Activated naive CD4-positive, alpha-beta T cell treated with Interleukin-2 at 50 U/mL for 16 hours (primary cell): ENCODE measurements around the gene FAM149A.

Source experiments
- DNase-seq: peaks from one replicate; pipeline ENCODE4 v3.0.0-alpha.2; 2020

Gene FAM149A

GRCh38 chr4:186104114-186104889 lies at the start of gene FAM149A:
FAM149A (plus strand) TSS chr4:186104704.
- peak; percentile 55 for DNase-seq

GRCh38 chr4:186058253-186058979 lies 46.1 kb upstream of the FAM149A start:
- no peak for DNase-seq

GRCh38 chr4:186058980-186059316 lies 45.6 kb upstream of the FAM149A start:
- DNase-seq, result no peak

GRCh38 chr4:186061921-186062320 lies 42.6 kb upstream of the FAM149A start:
- DNase-seq, result no peak

- peak; percentile 18 for DNase-seq
Measured at GRCh38 chr4:186067757-186068385, 36.6 kb upstream of the FAM149A start.

GRCh38 chr4:186068581-186069348 lies 35.7 kb upstream of the FAM149A start, which contains the start of gene TLR3:
TLR3 (plus strand) TSS chr4:186069156; CDS start chr4:186076620, 7,464 bp downstream.
- no peak for DNase-seq

- no peak for DNase-seq
Measured at GRCh38 chr4:186069729-186070128, 34.8 kb upstream of the FAM149A start.

- DNase-seq, result no peak
Measured at GRCh38 chr4:186072516-186072915, 32.0 kb upstream of the FAM149A start.

- DNase-seq, result no peak
Measured at GRCh38 chr4:186074189-186074588, 30.3 kb upstream of the FAM149A start.

- no peak for DNase-seq
Measured at GRCh38 chr4:186078981-186079638, 25.4 kb upstream of the FAM149A start.

GRCh38 chr4:186079694-186080093 lies 24.8 kb upstream of the FAM149A start:
- DNase-seq, result no peak

- DNase-seq, result no peak
Measured at GRCh38 chr4:186081202-186081807, 23.2 kb upstream of the FAM149A start.

GRCh38 chr4:186082221-186082620 lies 22.3 kb upstream of the FAM149A start:
- no peak for DNase-seq

- DNase-seq, result no peak
Measured at GRCh38 chr4:186088523-186088922, 16.0 kb upstream of the FAM149A start.

- DNase-seq, result no peak
Measured at GRCh38 chr4:186092296-186092695, 12.2 kb upstream of the FAM149A start.

GRCh38 chr4:186095406-186095805 lies 9.1 kb upstream of the FAM149A start:
- DNase-seq, result no peak

- DNase-seq, result no peak
Measured at GRCh38 chr4:186096681-186097165, 7.8 kb upstream of the FAM149A start.

GRCh38 chr4:186097386-186097785 lies 7.1 kb upstream of the FAM149A start:
- DNase-seq, result no peak

- no peak for DNase-seq
Measured at GRCh38 chr4:186102931-186103330, 1.6 kb upstream of the FAM149A start.

GRCh38 chr4:186104890-186105646 lies 564 bp downstream of the FAM149A start:
- DNase-seq, result no peak
